GM18519 (cell line): ENCODE data around the gene CFAP210.
"Not testable (repeated sequence)": the region's sequence is repeated elsewhere in the genome, so short reads cannot be mapped to it uniquely, and the experiment has no call there.

Source experiments
- ATAC-seq: cut with Tn5 transposase; IDR thresholded peaks from one replicate; pipeline ENCODE4 v1.9.1; 2021; ENCODE audit warnings: mild to moderate bottlenecking, moderate library complexity; ENCODE audit not compliant: unreplicated experiment, low FRiP score

The CFAP210 gene

DNA sequence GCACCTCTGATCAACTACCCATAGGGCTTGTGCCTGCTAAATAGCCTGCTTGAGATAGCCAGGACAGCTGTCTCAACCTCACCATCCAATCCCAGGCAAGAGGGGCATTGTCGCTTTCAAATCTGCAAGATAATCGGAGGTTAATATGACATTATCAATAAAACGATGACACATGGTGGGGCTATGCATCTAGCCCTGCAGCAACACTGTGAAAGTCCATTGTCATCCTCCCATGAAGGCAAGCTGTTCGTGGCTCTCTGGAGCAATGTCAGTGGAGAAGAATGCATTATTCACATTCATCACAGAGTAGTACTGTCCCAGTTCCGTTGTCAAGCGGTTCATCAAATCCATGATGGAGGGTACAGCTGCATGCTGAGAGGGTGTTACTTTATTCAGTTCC lies 20.5 kb upstream of the CFAP210 start:
- ATAC-seq = no peak

DNA sequence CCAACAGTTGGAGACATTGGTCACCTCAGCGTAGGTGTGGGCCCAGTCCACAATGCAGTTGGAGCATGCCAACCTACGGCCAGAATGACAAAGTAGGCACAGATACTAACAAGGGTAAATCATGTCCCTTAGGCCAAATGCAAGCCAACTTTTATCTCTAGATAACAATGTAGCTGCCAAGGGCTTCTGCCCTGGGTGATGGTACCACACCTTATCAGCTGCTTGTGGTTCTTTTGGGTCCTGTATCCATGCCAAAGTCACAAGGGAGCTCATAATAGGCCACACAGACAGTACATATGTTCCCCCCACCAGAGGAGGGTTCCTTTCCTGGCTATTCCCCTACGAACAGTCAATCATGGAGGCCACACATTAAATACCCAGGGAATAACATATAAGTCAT lies 19.1 kb upstream of the CFAP210 start:
- ATAC-seq = no peak

DNA sequence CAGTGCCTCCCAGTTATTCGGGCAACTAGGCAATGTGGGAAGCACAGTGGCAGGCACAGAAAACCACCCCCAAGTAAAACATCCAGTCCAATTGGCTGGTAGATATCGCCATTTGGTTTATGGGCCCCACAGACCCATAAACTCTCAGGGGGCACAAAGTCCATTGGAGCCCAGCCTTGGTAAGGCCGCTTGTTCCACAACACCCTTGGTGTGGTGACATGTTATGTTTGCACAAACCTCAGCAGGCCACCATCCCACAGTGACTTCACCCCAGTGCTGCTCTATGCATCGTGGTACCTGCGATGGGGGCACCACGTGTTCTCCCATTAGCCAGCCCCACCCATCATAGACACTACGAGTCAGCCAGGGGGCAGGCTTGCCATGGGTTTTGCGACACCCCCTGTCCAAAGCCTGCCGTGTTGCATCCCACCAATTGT lies 18.6 kb upstream of the CFAP210 start:
- ATAC-seq = no peak

DNA sequence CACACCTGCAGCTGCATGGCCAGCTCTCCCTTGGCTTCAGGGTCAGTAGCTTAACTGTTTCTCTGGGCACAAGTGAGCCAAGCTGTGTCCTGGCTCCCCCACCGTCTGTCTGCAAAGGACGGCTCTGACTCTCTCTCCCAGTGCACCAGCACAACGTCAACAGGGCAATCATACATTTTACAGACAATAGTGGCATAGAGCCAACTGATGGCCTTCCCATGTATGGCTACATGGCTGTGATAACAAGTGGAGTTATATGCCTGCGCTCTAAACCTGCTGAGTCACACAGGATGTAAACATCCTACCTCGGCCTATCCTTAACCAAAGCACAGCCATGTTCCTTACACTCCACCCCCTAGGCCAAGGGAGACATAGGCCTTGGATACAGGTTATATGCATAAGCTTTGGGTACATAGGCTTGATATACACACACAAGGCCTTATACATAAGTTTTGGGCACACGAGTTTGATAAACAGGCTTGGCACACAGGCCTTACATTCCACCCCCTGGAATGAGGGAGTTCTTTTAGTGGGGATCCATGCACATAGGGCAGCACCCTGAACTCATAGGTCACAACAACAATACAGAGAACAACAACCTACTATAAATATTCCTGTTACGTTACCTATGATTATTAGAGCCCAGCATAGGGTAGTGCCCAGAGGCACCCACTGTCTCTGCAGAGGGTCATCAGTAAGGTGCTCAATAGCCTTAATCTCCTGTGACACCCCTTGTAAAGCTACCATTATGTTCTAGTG lies 17.7 kb upstream of the CFAP210 start:
- no peak for ATAC-seq

DNA sequence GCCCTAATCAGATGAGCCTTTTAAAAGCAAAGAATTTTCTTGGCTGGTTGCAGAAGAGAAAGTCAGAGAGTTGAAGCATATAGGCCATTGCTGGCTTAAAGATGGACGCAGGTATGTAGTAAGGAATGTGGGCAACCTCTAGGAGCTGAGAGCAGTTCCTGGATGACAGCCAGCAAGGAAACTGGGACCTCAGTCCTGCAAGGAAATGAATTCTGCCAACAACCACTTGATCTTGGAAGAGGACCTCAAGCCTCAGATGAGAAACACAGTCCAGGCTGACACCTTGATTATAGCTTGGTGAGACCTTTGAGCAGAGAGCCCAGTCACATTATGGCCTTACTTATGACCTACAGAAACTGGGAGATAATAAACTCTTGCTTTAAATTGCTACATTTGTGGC lies 15.8 kb upstream of the CFAP210 start:
- no peak for ATAC-seq

DNA sequence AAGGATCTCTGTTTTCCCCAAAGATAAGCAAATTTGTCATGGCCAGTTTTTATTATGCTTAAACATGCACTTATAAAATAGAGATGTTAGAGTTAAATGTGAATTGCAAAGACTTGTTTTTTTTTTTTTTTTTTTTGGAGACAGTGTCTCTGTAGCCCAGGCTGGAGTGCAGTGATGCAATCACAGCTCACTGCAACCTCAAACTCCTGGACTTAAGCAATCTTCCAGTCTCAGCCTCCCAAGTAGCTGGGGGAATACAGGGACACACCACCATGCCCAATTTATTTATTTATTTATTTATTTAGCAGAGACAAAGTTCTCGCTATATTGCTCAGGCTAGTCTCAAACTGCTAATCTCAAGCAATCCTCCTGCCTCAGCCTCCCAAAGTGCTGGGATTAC lies 15.1 kb upstream of the CFAP210 start:
- ATAC-seq = no peak

DNA sequence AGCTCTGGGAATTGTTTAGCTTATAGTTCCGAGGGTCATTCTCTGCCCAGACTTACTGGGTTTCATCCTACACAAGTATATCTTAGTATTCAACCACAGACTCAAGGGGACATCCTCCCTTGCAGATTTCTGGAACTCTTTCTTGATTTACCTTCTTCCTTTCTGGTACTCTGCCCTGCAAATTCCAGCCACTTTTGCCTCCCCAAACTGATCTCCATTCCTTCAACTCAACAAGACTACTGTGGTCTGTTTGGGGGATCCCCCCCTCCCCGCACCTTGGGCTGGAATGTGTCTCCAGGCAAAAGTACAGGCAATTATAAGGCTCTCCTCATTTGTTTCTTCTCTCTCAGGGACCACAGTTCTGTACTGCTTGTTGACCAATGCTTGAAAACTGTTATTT lies 13.4 kb upstream of the CFAP210 start:
- no peak for ATAC-seq

DNA sequence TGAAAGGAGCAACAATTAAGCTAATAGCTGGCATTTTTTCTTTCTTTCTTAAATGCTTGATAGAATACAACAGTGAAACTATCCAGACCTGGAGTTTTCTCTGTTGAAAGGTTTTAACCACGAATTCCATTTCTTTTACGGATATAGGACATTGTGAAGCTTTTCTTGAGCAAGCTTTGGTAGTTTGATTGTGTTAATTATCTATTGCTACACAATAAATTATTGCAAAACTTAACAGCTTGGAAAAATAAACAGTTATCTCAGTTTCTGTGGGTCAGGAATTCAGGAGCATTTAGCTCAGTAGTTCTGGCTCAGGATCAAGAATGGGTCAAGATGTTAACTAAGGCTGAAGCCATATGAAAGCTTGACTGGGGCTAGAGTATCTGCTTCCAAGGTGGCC lies 11.7 kb upstream of the CFAP210 start:
- ATAC-seq = no peak

DNA sequence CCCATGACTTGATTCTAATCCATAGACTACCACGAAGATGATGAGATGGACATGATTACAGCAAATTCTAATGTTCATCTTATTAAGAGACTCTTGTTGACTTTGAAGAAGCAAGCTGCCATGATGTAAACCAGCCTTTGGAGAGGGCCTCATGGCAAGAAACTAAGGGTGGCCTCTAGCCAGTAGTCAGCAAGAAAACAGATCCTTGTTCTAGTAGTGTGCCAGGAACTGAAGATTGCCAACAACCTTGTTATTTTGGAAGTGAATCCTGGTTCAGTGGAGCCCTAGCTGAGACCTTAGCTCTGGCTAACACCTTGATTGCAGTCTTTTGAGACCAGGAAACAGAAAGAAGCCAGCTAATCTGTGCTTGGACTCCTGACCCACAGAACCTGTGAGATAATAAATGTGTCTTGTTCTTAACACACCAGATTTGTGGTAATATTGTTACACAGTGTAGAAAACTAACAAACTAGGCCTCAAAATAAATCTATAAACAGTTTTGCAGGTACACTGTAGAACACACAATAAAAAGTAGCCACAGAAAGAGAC lies 10.0 kb upstream of the CFAP210 start:
- ATAC-seq = no peak

DNA sequence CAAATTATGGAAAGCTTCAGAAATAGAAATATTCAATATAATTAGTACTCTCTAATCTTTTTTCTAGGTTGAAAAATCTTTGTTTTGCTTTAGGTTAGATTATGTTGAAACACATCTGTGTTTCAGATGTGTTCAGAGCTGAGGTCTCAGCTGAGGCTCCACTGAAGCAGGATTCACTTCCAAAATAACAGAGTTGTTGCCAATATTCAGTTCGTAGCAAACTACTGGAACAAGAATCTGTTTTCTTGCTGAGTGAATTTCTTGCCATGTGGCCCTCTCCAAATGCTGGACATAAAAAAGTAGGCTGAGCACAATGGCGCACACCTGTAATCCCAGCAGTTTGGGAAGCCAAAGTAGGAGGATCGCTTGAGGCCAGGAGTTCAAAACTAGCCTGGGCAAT lies 8.8 kb upstream of the CFAP210 start:
- ATAC-seq = no peak

DNA sequence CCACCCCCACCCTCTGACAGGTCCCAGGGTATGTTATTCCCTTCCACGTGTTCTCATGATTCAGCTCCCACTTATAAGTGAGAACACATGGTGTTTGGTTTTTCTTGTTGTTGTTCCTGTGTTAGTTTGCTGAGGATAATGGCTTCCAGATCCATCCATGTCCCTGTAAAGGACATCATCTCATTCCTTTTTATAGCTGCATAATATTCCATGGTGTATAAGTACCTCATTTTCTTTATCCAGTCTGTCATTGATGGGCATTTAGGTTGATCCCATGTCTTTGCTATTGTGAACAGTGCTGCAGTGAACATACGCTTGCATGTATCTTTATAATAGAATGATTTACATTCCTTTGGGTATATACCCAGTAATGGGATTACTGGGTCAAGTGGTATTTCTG lies 5.0 kb upstream of the CFAP210 start:
- ATAC-seq = not testable (repeated sequence)

DNA sequence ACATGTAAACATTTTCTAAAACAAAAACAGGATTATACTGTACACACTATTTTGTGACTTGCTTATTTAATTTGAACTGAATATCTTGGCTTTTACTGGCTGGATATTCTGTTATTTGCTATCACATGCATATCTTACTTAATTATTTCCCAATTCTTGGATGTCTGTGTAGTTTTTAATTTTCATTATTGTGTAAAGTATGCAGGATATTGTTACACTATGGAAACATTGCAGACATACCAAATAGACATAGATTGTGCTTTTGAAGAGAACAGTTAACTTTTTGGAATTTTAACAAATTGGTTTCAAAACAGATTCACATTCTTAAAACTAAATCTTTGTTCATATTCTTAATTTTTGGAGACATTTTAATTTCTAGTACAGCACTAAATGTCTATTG lies 2.2 kb upstream of the CFAP210 start:
- no peak for ATAC-seq

DNA sequence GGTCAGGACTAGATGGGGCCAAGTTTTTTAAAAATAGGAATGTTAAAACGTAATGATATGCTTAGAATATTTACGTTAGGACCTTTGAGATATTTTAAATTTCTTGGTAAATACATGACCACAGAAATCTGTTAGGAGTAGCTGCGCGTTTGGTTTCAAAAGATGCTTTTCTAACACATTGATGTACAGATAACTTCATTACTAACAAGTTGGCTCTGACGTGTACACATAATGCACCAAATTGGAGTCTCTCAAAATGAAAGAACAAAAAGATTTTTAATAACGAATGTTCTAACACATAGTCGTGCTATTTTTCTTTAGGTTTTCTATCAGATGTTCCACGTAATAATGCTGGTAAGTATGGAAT lies 672 bp upstream of the CFAP210 start:
- ATAC-seq = no peak

DNA sequence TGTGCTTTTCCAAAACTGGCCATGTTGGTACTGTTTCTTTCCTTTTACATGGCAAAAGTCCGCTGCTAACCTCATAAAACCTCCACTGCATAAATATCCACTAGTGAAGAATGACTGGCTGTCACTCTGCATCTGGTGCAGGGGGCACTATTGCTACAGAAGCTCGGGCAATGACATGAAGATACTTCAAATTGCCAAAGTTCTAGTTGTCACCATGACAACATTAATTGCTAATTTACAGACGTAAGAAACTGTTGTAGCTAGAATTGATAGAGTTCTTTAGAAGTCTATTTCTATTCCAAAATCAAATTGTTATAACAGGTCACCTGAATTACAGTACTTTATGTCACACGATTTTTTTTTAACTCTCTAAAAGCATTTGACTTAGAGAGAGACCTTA lies 845 bp downstream of the CFAP210 start:
- ATAC-seq = no peak

DNA sequence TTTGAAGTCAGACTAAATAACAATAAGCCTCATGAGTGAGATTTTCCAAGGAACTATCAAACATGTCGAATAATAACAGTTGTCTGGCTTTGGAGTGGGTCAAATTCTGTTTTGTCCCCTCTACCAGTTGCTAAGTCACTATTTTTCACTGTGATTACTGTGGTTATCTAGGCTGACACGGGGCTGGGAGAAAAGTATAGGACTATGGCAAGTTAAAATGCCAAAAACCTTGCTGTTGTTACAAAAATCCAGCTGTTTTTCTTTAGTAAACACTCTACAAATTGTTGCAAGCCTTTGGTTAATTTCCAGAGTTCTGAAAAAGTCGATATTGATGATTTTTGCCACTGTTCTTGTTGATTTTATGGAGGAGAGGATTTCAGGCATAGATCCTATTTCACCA lies 1.5 kb downstream of the CFAP210 start:
- no peak for ATAC-seq

DNA sequence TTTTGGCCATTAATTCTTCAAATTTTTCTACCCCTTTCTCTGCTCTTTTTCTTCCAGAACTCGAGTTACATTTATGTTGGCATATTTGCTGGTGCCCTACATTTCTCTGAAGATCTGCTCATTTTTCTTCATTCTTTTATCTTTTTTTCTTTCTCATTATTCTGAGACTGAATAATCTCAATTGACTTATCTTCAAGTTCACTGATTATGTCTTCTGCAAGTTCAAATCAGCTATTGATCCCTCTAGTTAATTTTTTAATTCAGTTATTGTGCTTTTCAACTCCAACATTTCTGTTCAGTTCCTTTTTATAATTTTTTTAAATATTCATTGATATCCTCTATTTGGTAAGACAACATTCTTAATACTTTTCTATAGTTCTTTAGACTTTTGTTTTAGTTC lies 3.2 kb downstream of the CFAP210 start:
- no peak for ATAC-seq

DNA sequence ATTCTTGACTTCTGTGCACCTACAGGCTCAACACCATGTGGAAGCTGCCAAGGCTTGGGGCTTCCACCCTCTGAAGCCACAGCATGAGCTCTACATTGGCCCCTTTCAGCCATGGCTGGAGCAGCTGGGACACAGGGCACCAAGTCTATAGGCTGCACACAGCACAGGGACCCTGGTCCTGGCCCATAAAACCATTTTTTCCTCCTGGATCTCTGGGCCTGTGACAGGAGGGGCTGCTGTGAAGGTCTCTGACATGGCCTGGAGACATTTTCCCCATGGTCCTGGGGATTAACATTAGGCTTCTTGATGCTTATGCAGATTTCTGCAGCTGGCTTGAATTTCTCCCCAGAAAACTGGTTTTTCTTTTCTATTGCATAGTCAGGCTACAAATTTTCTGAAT lies 6.3 kb downstream of the CFAP210 start:
- not testable (repeated sequence) for ATAC-seq

DNA sequence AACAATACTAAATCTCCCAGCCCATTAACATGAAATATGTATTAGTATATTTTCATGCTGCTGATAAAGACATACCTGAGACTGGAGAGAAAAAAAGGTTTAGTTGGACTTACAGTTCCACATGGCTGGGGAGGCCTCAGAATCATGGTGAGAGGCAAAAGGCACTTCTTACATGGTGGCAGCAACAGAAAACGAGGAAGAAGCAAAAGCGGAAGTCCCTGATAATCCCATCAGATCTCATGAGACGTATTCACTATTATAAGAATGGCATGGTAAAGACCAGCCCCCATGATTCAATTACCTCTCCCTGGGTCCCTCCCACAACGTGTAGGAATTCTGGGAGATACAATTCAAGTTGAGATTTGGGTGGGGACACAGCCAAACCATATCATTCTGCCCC lies 7.4 kb downstream of the CFAP210 start:
- not testable (repeated sequence) for ATAC-seq

DNA sequence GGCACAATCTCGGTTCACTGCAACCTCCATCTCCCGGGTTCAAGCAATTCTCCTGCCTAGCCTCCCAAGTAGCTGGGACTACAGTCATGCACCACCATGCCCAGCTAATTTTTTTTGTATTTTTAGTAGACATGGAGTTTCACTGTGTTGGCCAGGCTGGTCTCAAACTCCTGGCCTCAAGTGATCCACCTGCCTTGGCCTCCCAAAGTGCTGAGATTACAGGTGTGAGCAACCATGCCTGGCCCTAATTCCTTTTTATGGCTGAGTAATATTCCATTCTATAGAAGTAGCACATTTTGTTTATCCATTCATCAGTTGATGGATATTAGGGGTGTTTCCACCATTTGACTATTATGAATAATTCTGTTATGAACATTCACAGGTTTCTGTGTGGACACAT lies 9.5 kb downstream of the CFAP210 start:
- not testable (repeated sequence) for ATAC-seq

DNA sequence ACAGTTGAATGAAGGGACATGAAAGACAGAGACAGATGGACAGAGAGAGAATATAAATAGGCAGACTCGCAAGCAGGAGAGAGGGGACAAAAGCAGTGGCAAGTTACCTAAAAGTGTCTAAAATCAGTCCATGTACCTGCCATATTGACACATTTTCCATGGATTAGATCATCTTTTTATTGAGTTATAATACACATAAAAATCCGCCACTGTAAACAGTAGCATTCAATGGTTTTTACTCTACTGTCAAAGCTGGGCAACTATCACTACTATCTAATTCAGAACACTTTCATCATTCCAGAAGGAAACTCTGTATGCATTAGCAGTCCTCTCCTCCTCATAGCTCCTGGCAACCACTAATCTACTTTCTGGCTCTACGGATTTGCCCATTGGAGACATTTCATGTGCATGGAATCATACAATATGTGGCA lies 10.1 kb downstream of the CFAP210 start:
- ATAC-seq = no peak

DNA sequence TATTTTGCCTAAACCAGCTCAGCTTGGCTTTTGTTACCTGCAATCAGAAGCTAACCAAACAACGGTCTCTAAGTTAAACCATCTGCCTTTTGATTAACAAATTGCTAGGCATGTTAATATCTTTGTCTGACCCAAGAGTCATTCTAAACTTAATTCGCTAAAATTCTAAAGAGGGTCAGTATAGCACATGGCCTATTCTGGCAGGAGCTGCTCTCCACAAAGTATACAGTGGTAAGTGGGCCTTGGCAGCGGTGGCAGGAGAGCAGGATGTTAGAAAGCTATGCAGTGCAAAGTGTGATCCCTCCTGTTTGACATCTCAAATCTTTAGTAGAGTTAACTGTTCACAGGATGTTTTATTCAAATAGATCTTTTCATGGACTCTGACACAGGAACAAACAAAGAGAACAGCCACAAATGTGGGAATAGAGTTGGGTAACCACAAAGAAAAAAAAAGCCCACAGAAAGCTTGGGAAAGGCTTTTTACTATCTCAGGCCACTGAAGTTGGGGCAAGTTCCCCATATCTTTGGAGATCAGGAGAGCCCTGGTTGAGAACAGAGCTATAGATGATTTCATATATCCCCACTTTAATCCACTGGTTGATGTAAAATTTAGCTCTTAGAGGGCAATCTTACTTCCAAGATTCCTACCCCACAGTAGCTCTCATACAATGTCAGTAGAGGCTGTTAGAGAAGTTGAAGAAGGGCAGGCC lies 10.6 kb downstream of the CFAP210 start:
- no peak for ATAC-seq

DNA sequence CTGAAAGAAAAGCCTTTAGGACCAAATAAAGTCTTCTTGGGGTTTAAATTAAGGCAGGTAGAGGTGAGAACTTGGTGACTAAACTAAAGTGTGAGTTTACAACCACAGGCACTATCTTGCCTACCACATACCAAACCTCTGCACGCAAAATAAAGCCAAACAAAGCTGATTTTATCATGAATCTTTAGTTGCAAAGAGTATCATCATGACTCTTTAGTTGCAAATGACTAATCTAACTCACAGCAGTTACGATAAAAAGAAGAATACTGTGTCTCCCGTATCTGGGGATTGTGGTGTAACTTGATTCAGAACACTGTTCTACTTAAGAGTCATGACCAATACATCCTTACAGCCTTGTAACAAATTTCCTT lies 11.2 kb downstream of the CFAP210 start:
- no peak for ATAC-seq
